Measurements from ENCODE around the gene SERINC3.

The SERINC3 gene

DNA sequence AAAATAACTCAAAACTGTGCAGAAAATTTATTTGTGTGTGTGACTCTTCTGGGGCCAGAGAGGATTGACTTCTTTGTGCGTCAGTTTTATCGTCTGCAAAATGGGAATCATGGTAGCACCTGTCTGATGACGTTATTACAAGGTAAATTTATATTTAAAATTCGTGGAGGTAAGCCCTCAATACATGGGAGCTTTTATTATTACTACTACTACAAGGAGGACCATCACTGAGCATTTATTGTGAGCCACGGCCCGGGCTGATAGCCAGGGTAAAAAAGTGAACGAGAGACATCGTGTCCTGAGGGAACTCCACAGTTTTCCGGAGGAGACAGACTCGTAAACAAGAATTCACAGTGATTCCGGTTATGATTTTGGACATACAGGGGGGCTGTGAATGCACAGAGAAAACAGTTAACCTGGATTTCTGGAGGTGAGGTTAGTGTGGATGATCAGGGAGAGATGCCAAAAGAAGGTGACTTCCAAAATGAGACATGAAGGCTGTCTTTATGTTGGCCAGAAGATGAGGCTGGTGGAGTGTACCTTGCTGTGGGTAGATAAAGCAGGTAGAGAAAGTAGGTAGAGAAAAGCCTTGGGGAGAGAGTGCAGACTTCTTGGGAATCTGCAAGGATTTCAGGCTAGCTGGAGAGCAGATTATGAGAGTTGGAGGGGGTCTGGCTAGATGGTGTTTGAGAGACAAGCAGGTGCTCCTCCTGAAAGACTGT, 10.6 kb upstream of the SERINC3 start:
- no peak for DNase-seq

DNA sequence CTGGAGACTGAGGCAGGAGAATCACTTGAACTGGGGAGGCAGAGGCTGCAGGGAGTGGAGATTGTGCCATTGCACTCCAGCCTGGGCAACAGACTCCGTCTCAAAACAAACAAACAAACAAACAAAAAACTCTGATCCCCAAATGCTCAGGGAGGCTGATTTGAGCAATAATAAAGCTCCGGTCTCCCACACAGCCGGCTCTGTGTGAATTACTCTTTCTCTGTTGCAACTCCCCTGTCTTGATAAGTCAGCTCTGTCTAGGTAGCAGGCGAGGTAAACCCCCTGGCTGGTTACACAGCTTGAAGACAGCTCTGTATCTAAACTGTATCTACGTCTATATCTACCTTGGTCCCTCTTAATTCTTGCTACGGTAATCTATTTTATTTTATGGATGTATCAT, 6.4 kb upstream of the SERINC3 start:
- no peak for DNase-seq

GRCh38 chr20:44527716-44528199, 5.9 kb upstream of the SERINC3 start:
- no peak for DNase-seq

DNA sequence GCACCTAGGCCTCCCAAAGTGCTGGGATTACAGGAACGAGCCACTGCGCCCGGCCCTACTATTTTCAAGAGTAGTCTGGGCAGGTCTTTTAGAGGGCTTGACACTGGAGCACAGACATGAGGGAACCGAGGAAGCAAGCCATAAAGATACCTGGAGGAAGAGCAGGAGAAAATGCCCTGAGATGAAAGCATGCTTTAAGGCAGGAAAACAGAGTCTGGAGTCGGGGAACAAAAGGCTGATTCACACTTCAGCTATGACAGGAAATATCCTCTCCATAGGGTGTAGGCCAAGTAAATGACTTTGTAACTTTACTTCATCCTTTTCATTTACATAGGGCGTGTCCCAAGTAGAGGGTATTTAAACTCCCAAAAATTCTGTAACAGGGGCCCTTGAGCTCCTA, 4.3 kb upstream of the SERINC3 start:
- DNase-seq = no peak

DNA sequence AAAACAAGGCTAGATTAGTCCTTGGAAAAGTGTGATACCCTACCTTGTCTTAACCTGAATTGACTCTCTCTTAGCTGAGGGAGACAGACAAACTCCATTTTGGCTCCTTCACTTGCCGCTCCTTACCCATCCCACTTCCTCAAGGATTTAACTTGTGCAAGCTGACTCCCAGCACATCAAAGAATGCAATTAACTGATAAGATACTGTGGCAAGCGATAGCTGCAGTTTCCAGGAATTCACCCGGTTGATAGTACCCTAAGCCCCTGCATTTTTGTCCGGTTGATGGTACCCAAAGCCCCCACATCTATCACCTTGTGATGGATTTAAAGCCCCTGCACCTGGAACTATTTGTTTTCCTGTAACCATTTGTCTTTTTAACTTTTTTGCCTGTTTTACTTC, 1.9 kb upstream of the SERINC3 start:
- DNase-seq = no peak

- no peak for DNase-seq
Measured at GRCh38 chr20:44522841-44523240, 971 bp upstream of the SERINC3 start.

DNA sequence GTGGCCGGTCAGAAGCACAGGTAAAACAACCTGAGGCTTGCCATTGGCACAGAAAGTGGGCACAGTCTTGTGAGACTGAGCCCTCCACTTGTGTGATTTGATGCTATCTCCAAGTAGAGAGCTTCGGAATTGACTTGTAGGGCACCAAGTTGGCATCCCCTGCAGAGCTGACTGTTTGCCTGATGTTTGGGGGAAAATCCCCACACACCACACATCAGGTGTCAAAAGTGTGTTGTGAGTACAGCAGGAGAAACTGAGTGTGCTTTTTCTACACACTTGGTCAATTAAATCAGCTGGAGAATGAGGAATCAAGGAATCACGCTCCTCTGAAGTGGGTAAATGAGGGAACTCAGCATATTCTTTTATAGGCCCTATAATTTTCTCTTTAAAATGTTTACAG, 989 bp downstream of the SERINC3 start:
- DNase-seq = no peak

- no peak for DNase-seq
Measured at GRCh38 chr20:44518248-44518647, 3.6 kb downstream of the SERINC3 start.

DNA sequence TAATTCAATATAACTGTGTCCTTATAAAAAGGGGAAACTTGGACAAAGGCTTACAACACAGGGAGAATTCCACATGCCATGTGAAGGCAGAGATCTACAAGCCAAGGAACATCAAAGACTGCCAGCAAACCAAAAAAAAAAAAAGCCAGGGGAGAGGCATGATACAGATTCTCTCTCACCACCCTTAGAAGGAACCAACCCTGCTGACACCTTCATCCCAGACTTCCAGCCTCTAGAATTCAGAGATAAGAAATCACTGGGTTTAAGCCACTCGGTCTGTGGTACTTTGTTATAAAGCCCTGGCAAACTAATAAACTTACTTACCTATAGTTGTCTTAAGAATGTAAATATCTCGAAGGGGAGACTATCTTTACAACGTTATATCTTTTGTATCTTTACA, 4.4 kb downstream of the SERINC3 start:
- DNase-seq = no peak

- DNase-seq = no peak
Measured at GRCh38 chr20:44516491-44516890, 5.4 kb downstream of the SERINC3 start.

GRCh38 chr20:44513871-44514270, 8.0 kb downstream of the SERINC3 start:
- no peak for DNase-seq

DNA sequence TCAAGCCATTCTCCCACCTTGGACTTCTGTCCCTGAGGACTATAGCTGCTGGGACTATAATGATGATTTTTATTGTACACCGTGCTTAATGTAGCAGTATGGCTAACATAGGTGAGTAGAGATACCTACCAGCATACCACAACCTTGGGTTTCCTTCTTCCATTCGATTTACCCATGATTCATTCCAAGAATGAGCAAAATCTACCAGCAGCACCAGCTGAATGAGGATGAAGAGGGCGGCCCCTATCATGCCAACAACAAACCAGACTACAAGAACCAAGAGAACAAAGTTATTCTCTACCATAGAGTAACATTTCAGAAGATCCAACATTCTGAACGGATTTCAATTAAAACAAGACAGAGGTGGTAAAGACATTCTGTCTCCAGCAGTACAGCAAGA, 12.1 kb downstream of the SERINC3 start:
- DNase-seq = no peak

DNA sequence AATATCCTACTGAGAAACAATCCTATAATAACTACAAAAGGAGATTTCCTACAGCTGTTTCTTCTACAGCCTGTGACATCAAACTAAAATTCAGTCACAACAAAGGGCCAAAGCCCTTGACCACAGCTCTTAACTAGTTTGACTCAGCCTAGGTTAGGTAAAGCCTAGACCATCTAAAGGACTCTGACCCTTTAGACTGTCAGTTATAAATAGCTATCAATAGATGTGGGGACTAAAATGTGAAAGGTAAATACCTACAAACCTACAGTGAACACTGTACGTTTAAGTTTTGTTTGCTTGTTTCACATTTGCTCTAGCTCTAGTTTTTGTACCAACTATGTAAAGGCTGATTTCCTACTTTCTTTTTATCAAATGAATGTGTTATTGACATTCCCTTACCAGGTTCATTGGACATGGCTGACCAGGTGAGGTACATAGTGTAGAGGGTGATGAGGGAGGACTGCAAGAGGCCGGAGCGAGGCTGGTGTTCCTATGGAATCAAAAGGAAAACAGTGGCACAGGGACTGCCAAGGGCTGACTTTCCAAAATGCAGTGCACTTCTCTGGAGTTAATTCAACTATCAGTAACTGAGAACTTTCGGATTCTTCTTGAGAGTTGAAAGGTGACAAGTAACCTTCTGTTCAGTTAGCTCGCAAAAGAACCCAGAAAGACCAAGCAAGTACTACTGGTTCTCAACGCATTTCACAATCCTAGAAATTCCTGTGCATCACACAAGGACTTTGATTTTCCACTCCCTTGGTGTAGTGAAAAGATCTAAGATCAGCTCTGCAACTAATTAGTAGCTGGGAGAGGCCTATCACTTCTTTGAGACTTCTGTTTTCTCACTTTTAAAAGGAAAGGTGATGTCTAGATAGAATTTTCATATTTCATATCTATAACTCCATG, 17.2 kb downstream of the SERINC3 start:
- DNase-seq = no peak

DNA sequence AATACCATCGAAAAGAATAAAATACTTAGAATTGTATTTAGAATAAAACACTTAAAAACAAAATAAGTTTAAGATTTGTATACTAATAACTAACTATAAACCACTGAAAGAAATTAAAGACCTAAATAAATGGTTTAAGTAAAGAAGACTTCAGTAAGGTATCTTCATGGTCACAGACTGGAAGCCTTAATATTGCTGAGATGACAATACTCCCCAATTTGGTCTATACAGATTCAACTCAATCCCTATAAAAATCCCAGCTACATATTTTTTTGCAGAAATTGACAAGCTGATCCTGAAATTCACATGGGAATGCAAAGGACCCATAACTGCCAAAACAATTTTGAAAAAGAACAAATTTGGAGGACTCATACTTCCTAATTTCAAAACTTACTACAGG, 18.9 kb downstream of the SERINC3 start:
- no peak for DNase-seq

DNA sequence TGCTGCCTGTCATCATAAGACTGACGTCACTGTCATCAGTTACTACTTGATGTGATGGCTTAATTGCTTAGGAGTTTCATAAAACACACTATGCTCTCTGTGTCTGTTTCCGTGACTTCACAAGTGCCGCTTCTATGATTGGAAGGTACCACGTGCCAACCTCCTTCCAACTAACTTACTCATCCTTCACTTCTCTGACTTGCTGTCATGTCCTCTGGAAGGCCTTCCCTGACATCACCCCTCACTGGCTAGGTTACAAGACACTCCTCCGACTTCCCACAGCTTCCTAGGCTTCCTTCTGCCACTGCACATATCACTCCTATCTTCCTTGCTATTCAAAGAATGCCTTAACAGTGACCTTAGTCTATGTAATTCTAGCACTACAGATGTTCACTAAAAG, 20.4 kb downstream of the SERINC3 start:
- DNase-seq = no peak

DNA sequence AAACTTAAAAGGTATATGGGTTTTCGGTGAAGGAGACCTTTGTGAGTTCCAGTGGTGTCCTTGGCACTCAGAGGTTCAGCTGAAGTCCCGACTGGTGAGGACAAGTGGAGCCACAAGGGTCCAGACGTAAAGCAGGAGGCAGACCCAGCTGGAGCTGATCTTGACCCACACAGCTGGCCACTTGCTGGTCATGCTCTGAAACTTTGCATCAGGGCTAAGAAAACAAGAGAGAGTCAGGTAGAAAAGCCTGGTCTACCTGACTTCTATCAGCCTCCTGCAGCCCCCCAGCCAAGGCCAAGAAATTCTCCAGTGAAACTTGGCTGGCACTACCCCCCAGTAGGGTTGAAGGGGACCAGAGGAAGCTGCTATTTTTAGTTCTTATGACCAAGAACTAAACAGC, 21.6 kb downstream of the SERINC3 start:
- DNase-seq = no peak

DNA sequence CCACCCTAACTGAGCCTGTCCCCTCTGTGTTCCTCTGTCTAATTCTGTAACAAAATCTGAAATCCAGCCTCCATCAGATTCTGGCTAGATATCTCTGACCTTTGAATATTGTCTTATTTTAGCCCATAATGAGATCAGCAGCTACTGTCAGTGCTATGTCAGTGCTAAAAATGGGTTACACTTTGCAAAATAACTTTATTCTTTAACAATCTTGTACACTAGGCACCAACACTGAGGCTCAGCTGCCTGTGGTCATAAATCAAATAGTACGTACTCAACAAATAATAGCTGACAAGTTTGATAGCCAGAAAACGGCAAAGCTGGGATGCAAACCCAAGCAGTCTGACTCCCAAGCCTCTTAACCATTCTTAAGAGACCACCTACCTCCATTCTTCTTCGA, 24.1 kb downstream of the SERINC3 start:
- DNase-seq = no peak

DNA sequence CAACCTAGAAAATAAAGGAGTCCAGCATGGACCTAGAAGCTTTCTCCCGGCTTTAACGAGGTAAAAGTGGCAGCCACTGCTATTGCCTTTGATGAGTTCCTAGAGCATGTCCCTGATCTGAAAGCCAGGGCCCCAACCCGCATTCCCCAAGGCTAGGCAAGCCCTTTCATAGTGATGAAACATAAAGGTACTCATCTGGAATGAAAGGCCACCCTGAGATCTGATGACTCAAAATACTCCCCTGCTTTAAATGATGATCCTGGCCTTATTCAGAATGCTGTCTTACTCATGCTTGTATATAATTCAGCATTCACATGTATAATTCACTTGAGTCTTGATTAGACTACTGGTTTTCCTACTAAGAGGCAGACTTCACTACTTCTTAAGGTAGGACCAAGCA, 24.9 kb downstream of the SERINC3 start:
- DNase-seq = no peak

- DNase-seq = no peak
Measured at GRCh38 chr20:44495802-44496481, 25.9 kb downstream of the SERINC3 start.

GRCh38 chr20:44495257-44495656, 26.6 kb downstream of the SERINC3 start:
- no peak for DNase-seq

DNA sequence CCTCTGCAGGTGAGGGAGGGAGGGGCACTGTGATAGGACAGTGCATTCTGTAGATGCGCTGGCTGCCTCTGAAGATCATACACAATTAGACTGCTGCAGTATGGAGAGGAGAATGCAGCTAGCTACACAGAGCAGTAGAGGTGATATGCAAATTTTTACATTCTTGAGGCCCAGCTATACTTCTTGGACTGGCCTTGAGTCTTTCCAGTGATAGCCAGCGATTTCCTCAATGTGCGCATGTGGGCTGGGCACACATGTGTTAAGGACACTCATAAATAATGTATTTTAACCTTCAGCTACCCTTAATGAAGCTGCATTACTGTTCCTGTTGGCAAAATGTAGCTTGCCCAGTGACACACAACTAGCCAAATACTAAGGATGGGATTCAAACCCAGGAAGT, 27.2 kb downstream of the SERINC3 start:
- DNase-seq = no peak

- DNase-seq = no peak
Measured at GRCh38 chr20:44494266-44494665, 27.6 kb downstream of the SERINC3 start.

GRCh38 chr20:44491635-44492395, 30.1 kb downstream of the SERINC3 start:
- DNase-seq = no peak

Data from DMS 273 treated with DMSO at 0.1 percent for 48 hours (cell line).